ENCODE data around the gene RPS6KA4. TPM values are rescaled to one million over a fixed set of nuclear protein-coding genes. Genes with fewer than 3 reads are reported as not detected.

Gene RPS6KA4
- total RNA-seq, 1 experiment from 2014 or later: 67.3 TPM

- no peaks in the 10 kb centered on the region for H3K9me3 ChIP-seq (ENCODE audit: control insufficient read depth in 1 of 2, insufficient read depth in 1 of 2, low read depth in 1 of 2, low read length in 2 of 2)
- TF ChIP-seq ZBTB33 (IDR thresholded peaks at IDR 0.05; ENCODE audit: extremely low read depth, insufficient replicate concordance, low read length): no peak
- TF ChIP-seq RAD21 (IDR thresholded peaks at IDR 0.05; ENCODE audit: low read depth): no peak
- no peak for TF ChIP-seq FOSL1 (IDR thresholded peaks at IDR 0.05; ENCODE audit: low read depth)
- TF ChIP-seq SRF (IDR thresholded peaks at IDR 0.05; ENCODE audit: low read depth): no peak
- TF ChIP-seq CTCF (IDR thresholded peaks at IDR 0.05 in 2 of 3, conservative IDR thresholded peaks at IDR 0.05 in 1 of 3; ENCODE audit: borderline replicate concordance in 1 of 3, insufficient read depth in 1 of 3, low read depth in 2 of 3, low read length in 2 of 3): no peak
- no peak for TF ChIP-seq CEBPB (IDR thresholded peaks at IDR 0.05; ENCODE audit: low read depth)
- TF ChIP-seq ZFX (IDR thresholded peaks at IDR 0.05): no peak
- no peak for TF ChIP-seq EGR1 (IDR thresholded peaks at IDR 0.05; ENCODE audit: low read depth)
- TF ChIP-seq ATF3 (IDR thresholded peaks at IDR 0.05): no peak
- TF ChIP-seq REST (IDR thresholded peaks at IDR 0.05; ENCODE audit: low read depth): no peak
- TF ChIP-seq JUND (IDR thresholded peaks at IDR 0.05): no peak
- TF ChIP-seq MAX (IDR thresholded peaks at IDR 0.05): no peak
- no peak for TF ChIP-seq YY1 (IDR thresholded peaks at IDR 0.05; ENCODE audit: extremely low read depth, insufficient replicate concordance, low read depth, low read length)
- TF ChIP-seq TCF7L2 (IDR thresholded peaks at IDR 0.05; ENCODE audit: borderline replicate concordance, extremely low read depth, insufficient read depth, insufficient read length): no peak
- H3K9ac ChIP-seq (ENCODE audit: low read length): peak overlapping the region; percentile 89
- intact Hi-C loops (cut with micrococcal nuclease): no loop called here
- RAD21 ChIA-PET (ENCODE audit: low non-redundant PET in 1 of 2, low total read pairs in 2 of 2, uncharacterized antibody in 2 of 2, unreplicated experiment in 2 of 2): interaction anchor here in 1 of 2 experiments (1.4 to 2.6 kb wide), 2 partner anchors 23 to 37 kb away, joined by 6 to 29 read pairs; no protein-coding TSS in a partner anchor
- H2AFZ ChIP-seq (ENCODE audit: low read depth, low read length, poor library complexity, severe bottlenecking): no peak overlapping the region
- peak overlapping the region; percentile 77 for H3K4me2 ChIP-seq (ENCODE audit: low read length)
- no peak for ATAC-seq
- H3K4me3 ChIP-seq (replicated peaks in 1 of 2; ENCODE audit: low read depth in 1 of 2, low read length in 2 of 2): peak overlapping the region; percentile 80 to 84
- H3K27ac ChIP-seq (ENCODE audit: low read depth, low read length): peak overlapping the region; percentile 83
- H3K27me3 ChIP-seq (ENCODE audit: insufficient read depth, low read length): no peaks in the 10 kb centered on the region
- H3K9me2 ChIP-seq (ENCODE audit: insufficient read depth): no peaks in the 10 kb centered on the region
- DNase-seq (ENCODE audit: low read depth, low spot score): no peak
- no peaks in the 10 kb centered on the region for H4K20me1 ChIP-seq (ENCODE audit: insufficient read depth)
- H3K36me3 ChIP-seq (ENCODE audit: control insufficient read depth in 1 of 2, insufficient read depth in 2 of 2, low read length in 2 of 2): peaks cover 7 to 22% of the 10 kb centered on the region in 2 experiments; a peak in 2 of 4 replicates
- CTCF ChIA-PET: interaction anchor here (1.2 to 3.7 kb wide), 6 partner anchors 13 to 53 kb away, joined by 3 to 92 read pairs (median 32); partner anchors contain the start of gene ESRRA
- POLR2A ChIA-PET: interaction anchor here (0.6 to 3.0 kb wide), 7 partner anchors 8 to 69 kb away, joined by 3 to 77 read pairs (median 16); partner anchors contain the start of gene ESRRA
- H3K4me1 ChIP-seq (ENCODE audit: control insufficient read depth in 1 of 2, insufficient read depth in 2 of 2, low read length in 2 of 2): peaks cover 22 to 64% of the 10 kb centered on the region in 2 experiments
- BruUV-seq (replicated peaks): no TSS peak
- H3K79me2 ChIP-seq (ENCODE audit: insufficient read depth, low read length): peaks cover 33% of the 10 kb centered on the region
Observed at GRCh38 chr11:64318766-64319761, 39.9 kb upstream of the RPS6KA4 start.

Measured in HCT116 (cell line).